Lower leg skin (tissue), 3 donors: ENCODE results near the gene ZBTB16.

Source experiments
- POLR2A ChIP-seq, 2 donors: fragments of 450-650 bp; IDR thresholded peaks; one replicate each; pipeline ENCODE4 v1.6.1; 2016 to 2017; ENCODE audit warnings: antibody characterized with exemption in 2 of 2, mild to moderate bottlenecking in 1 of 2, moderate library complexity in 1 of 2
- TF ChIP-seq, protein P1 (sequence below), 3 donors: fragments of 450-650 bp; IDR thresholded peaks; one replicate each; pipeline ENCODE4 v1.5.1; 2016; ENCODE audit warnings: antibody characterized with exemption in 3 of 3, mild to moderate bottlenecking in 3 of 3, moderate library complexity in 2 of 3

DNA sequence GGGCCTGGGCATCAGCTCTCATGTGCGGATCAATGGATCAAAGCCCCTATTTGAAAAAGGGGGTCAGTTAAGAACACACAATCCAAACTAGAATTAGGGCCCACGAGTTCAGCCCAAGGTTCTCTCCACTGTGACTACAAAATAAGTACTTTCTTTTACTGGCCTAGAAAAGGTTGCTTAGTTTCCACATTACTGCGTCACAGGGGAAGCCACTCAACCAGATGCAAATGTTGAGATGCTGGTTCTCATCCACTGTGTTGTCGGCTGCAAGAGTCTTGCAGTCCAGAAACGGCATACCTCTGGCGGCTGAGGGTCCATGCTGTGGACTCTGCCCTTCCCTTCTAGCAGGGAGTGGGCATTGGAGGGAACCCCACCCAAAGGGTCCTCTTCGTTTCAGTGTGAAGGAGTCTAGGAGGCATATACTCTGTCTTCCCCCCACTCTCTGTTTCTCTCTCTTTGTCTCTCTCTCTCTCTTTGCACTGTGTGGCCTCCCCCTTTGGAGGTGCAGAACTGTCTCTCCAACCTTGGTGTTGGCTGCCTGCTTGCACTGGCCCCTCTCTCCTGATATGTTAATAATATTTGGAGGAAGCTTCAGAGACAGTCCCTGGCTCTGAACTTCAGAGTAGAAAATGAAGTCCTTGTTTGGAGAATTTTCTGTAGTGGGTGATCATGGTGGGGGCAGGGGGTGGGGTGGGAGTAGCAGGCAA, 137.6 kb downstream of the ZBTB16 start:
- TF ChIP-seq, protein P1, sequence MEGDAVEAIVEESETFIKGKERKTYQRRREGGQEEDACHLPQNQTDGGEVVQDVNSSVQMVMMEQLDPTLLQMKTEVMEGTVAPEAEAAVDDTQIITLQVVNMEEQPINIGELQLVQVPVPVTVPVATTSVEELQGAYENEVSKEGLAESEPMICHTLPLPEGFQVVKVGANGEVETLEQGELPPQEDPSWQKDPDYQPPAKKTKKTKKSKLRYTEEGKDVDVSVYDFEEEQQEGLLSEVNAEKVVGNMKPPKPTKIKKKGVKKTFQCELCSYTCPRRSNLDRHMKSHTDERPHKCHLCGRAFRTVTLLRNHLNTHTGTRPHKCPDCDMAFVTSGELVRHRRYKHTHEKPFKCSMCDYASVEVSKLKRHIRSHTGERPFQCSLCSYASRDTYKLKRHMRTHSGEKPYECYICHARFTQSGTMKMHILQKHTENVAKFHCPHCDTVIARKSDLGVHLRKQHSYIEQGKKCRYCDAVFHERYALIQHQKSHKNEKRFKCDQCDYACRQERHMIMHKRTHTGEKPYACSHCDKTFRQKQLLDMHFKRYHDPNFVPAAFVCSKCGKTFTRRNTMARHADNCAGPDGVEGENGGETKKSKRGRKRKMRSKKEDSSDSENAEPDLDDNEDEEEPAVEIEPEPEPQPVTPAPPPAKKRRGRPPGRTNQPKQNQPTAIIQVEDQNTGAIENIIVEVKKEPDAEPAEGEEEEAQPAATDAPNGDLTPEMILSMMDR (IDR thresholded peaks at IDR 0.05): no peak
- TF ChIP-seq POLR2A (IDR thresholded peaks at IDR 0.05): no peak
